ENCODE results near the gene LY6G6C.

LY6G6C gene

DNA sequence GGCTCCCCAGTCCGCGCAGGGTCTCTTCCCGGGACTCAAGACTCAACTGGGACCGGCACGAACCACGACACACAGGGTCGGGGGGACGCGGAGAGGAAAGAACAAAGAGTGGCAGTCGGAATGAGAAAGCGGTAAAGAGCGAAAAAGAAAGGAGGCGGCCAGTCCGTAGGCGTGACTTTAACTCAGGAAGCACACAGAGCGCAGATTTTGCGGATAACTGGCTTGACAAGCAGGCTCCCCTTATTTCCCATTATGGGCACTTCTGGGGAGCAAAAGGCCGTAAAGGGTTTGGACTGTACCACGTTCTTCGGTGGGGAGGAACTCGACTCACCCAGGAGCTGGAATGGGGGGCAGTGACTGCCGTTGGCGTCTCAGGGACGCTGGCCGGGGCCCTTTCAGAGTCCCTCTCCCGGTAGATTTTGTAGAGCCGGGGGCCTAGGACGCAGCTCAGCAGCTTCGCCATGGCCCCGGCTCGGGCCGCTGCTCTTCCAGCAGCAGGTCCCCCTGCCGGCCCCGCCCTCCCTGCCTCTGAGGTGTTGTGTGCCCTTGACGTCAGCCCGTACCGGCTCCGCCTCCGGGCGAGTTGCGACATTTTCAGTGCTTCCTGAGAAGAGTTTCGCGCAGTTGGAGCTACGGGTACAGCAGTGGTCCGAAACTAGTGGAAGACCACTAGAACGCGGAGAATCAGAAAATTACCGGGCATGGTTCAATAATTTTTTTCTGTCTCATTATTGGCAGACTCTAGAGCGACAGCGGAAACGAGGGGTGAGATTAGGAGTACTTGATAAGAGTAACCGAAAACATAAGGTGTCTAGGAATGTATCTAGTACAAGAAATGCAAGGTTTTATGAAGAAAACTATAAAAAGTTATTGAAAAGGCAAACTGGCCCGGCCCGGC is 18.5 kb downstream of the LY6G6C start, which contains the start of gene ABHD16A:
ABHD16A (minus strand) TSS at position 506 of the 898 bp plus-strand sequence; CDS start at position 463, 43 bp downstream.
- DNase-seq, result peak; percentile 97

DNA sequence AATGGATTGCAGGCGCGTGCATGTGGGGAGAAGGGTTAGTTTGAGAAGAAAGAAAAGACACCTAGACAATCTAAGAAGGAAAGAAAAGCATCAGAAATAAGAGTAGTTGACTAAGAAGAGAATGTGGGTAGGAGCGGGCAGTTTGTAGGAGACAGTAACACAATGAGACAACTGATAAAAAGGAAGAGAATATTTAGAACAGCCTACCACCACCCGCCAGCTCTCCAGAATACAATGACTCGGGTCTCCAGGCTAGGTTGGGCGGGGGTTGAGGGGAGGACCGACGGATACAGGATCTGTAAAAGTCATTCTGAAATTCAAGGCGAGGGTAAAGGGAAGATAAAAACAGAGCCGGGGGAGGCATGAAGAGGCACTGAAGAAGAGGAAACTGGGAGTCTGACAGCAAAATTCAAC is 19.1 kb downstream of the LY6G6C start:
- no peak for DNase-seq

DNA sequence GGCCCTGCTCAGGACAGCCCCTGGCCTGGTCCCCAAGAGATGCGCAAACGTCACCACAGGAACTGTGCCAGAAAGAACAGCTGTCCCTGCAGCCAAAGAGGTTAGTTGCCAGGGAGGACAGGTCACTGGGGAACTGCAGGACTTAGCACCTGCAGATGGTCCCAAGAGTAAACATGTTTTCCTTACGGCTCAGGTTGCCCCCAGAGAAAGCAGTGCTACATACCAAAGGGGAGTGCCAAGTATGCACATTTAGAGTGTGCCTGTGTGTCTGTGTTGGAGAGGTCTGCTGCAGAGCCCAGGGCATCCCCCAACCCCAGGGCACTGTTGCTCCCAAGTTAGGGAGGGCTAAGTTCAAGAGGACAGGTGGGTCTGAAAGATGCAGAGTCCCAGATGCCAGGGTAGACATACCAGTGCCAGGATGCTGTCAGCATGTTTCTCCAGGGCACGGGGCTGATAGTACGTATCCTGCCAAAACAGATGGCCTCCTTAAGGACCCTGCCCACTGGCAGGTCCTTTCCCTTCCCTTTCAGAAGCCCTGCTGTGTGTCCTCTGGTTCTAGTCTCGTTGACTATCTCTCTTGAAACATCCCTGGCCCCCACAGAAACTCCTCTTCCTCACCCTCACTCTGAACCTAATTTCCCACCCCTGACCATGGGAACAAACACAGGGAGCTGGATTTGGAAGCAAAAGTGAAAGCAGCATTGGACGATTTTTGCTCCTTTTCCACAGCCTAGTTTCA is 19.7 kb downstream of the LY6G6C start:
- DNase-seq, result peak; percentile 22

DNA sequence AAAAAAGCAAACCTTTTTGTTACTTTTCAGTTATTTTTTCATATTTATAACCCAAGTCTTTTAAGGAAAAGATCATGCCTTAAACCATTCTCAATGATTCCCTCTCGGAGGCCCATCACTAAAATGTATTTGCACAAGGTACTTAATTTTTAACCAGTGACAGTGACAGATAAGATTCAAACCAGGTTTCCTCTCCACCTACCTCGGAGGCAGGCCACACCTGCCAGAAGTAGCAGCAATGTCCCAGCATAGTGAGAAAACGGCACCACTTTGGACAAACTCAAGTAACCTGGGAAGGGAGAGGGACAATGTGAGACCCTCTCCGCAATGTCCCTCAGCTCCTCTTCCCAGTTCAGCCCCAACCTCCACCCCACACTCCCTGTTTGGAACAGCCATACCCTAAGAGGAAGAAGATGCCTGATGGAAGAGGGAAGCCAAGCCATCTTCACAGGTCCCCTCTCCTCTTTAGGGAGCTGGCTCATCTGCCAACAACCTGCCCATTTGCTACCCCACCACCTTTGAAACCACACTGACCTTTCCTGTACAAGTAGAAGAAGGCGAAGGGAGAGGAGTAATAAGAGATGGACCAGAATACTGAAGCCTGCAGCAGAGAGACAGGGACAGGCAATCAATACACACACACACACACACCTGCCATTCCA is 20.7 kb downstream of the LY6G6C start:
- no peak for DNase-seq

DNA sequence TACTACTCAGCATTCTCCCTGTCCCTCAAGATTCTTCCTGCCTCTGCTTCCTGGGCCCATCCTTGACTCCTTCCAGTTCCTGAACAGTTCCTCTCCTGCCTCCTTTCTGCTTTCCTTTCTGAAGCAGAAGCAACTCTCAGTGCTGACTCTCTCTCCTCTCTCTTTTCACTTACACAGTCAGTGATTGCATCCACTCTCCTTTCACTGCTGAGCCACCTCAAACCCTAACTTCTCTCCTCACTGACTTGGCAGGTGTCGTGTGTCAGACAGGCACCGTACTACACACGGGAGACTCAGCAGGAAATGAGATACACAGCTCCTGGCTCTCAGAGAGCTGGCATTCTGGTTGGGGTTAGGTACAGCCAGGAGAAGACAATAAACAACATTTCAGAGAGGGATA is 24.0 kb downstream of the LY6G6C start:
- no peak for DNase-seq

DNA sequence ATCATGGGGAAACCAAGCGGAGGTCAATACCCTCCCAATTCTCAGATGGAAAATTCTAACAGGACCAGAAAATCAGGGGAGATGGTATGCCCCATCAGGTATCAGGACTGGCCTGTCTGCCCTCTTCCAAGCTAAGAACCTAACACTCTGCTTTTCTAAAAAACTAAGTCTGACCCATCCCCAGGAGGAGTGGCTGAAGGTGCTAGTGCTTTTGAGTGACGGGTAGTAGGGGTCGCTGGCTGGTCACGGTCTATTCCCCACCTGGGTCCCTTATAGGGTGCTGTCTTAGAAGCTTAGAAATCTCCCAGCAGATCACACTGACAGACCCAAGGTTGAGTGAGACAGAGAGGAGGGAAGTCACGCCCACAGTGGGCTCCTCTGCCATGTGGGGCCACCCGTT is 28.0 kb downstream of the LY6G6C start:
- DNase-seq, result no peak

DNA sequence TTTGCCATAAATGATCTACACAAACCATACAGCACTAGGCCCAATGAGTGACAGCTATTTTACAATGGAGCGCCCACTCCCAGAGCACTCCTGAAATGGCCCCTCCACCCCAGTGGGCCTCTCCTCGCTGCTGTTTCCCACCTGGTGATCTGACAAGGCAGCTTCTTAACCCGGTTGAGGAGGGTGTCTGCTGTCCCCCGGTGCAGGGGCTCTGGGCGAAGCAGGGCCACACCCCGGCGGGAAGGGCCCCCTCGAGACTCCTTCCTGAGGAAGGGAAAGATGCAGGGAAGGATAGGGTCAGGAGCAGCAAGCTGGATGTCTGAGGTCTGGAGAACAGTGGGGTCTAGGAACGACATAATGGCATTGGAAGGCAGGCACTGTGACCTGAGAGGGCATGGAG is 28.7 kb downstream of the LY6G6C start:
- no peak for DNase-seq

DNA sequence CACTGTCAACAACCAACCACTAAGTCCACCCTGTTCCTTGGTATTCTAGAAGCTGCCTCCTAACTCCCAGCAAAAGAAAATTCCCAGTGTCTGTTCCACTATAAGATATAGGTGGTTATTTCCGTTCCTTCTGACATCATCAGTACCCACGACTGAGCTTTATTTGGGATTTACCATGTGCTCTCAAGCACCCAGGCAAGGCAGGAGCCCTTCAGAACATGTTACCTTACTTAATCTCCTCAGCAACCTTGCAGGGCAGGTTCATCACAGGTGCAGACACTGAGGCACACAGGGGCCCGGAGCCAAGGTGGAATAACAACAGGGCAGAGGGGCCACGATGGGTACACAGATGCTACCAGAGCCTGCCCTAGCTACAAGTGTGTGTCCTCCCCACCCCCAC is 29.2 kb downstream of the LY6G6C start:
- no peak for DNase-seq

DNA sequence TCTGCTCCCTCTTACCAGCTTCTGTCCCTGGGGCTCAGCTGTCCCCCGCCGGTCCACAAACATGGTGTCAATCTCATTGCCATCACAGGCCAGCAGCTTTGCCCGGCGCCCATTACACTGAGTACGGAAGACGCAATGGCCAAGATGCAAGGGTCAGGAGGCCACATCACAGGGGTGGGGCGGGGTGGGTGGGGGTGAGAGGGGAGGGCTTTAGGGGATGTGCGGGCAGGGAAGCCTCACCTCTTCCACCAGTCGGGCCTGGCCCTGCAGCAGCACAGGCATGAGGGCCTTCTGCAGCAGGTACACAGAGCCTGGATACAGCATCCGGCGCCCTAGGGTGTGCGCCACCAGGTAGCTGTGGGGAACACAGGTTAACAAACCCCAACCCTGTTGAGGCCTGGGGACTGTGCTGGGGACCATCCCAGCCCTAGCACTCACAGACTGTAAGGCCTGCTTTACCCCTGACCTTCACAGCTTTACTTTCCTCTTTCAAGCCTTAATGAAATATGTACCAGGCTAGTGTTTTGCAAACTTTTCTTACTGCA is 29.9 kb downstream of the LY6G6C start:
- DNase-seq, result no peak

DNA sequence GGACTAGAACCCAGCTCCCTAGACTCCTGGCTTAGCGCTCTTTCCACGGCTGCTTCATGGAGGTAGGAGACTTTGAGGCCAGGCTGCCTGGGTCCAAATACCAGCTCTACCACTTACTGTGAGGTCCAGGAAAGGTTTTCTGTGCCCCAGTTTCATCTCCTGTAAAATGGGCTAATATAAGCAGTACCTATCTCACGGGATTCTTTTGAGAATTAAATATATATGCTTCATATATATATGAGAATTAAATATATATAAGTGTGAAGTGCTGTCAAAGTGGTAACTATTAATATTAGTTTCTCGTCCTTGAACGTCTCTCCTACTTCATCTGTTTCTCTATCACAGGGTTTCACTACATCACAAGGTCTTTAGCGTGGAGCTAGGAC is 30.5 kb downstream of the LY6G6C start:
- no peak for DNase-seq

DNA sequence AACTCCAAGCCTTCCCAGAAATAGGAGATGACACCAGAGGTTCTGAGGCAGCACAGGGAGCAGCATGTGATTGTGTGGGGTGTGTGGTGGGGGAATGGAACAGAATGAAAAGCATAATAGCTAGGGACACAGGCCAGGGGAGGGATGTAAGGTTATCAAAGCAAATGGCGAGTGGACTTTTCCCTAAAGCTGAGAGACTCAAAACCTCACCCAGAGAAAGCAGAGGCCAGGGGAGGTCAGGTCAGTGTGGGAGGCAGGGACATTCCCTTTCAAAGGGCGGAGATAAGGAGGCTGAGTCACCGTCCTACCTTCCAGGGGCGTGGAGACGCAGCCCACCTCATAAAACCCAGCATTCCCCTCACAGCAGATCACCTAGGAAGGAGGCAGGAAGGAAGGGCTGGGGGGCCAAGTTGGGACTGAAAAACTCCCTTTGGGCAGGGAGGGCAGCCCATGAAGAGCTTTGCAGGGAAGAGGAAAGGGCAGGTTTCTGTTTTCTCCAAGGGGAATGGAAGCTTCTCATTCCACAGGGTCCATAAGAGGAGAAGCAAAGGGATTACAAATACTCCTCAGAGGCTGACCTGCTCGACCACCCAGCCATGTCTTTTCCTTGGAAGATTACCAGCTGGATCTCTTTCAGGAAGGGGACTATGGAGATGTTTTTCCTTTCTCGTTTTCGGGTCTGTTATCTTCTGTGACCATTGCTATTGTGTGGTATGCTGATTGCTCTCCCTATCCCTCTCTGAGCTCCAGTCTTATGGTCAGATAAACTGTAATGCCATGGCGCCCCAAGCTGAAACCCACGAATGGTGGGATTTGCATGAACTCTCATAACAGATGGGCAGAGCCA is 31.1 kb downstream of the LY6G6C start:
- no peak for DNase-seq

DNA sequence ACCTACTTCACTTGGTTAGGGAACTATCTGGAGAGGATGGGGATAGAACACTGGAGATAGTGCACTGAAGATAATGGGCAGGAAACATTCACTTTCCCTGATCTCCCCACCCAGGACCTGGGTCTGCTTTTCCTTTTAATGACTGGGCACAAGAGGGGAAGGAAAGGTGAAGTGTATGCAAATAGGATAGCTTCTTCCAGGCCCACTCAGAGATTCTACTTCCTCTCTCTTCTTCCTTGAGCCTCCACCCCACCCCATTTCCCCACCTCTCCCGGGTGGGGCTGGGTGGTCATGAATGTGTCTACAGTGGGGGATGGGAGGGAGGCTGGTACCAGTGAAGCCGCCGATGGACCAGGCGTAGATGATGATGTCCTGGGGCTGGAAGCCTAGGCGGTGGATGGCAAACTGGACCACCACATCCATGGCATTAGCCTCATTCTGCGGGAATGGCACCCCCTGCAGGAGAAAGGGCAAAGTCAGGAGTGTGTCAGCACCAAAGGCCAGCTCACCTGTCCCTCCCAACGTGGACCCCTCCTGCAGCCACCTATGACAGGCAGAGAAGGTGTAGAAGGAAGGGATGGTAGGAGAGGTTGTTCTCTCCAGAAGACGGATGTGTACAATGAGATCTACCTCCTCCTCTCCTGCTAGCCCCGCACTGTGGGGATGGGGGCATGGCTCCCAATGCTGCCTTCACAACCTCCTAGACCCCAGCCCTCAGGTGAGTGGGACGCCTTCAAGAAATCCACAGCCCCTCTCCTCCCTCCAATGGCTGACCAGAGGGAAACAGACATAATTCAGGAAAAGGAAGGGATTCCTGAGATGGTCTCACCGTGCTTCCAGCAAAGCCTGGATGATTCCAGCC is 32.1 kb downstream of the LY6G6C start:
- DNase-seq, result no peak

DNA sequence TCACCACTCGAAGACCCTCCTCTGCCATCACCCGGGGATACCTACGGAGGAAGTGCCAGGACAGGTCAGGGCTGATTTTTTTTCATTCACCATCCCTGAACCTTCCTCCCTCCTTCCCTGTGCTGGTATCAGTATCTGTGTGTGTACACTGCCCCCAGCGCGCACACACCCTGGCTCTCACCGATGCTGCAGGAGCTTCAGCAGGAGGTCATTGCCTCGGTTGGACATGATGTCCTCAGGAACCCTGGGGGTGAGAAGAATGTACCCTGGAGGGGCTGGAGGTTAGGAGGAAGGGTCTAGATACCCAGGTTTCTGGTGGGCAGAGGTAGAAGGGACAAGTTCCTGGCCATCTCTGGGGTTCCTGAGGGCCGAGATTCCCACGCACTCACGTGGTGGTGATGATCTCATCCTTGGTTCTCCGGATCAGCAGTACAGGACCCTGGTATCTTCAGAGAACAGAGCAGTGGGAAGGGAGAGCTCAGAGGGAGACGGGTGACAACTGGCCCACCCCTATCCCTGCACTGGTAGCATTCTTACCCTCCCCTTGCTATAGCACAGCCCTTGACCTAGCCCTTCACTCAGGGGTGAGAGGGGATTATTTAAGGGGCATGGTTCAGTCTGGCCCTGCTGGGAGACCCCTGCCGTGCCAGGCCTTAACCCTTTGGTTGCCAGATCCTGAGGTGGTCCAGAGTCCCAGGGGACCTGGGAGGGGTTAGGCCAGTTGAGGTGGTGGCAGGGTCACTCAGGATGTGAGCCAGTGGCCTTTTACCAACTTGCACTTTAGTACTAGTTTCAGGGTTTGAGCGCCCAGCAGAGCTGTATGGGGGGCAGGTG is 33.5 kb downstream of the LY6G6C start:
- no peak for DNase-seq

DNA sequence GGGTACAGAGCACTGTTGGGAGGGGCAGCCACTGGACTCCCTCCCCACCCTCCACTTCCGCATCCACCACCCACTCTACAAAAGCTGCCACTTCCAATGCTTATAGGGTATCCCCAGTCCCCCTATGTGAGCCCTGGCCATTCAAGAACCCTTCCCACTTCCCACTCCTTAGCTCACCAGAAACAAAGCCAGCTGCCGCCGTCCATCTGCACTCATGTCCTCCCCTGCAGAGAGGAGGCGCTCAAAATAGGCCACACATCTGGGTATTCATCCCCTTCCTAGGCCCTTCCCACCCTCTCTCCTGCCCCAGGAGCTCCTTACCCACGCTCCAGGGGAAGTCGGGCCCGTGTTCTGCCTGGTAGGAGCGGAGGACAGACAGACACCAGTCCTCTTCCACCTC is 34.2 kb downstream of the LY6G6C start:
- DNase-seq, result no peak

DNA sequence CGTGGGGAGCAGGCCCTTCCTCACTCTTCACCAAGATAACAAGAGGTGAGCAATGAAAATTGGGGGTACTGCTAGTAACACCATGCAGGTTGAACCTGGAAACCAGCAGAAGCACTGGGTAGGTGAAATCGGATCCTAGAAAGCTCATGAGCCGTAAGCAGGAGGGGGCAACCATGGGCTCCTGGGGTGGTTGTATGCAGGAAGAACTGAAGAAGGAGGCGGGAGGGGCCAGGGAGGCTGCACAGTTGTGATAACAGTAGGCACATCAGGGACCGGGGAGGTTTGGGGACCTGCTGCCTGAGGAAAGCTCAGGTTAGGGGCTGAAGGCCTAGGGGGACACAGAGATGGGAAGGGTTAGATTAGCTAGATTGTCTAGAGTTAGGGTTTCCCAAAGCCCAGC is 35.1 kb downstream of the LY6G6C start:
- DNase-seq, result no peak

DNA sequence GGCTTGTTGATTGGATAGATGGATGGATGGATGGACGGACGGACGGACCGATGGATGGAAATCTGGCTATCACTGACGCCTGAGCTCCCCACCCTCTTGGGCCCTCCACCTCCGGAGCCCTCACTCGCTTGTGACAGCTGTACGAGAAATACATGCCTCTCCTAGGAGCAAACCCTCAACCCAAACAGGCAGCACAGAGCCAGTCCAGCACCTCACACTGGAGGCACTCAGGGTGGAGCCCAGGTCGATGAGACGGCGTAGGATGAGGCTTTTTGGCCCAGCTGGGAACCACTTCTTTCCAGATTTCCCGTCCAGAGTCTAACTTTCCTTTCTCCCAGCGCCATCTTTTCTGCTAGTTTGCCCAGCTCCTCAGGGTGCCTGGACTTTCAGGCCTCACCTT is 38.0 kb downstream of the LY6G6C start:
- no peak for DNase-seq

DNA sequence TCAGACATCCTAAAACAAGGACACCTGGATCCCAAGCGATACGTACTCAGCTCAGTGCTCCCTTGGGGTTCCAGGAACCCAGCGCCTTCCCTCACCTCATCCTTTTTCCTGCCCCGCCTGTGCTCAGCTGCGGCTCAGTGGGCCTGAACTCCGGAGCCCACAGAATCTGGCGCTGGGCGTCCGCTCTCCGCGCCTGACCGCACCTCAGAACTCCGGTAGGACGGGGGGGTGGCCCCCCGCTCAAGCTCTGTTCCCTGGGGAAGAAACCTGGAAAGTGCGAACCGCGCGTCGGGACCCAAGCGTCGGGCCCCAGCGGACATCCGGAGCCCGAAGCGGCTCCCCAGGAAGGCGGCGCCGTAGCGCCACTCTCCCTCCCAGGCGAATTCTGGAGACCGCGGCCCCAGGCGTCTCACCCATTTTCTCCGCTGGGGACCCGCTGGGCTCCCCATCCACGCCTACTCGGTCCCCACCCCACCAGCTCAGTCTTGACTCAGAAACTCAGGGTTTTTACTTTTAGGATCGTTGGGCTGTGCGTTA is 40.3 kb downstream of the LY6G6C start:
- no peak for DNase-seq

DNA sequence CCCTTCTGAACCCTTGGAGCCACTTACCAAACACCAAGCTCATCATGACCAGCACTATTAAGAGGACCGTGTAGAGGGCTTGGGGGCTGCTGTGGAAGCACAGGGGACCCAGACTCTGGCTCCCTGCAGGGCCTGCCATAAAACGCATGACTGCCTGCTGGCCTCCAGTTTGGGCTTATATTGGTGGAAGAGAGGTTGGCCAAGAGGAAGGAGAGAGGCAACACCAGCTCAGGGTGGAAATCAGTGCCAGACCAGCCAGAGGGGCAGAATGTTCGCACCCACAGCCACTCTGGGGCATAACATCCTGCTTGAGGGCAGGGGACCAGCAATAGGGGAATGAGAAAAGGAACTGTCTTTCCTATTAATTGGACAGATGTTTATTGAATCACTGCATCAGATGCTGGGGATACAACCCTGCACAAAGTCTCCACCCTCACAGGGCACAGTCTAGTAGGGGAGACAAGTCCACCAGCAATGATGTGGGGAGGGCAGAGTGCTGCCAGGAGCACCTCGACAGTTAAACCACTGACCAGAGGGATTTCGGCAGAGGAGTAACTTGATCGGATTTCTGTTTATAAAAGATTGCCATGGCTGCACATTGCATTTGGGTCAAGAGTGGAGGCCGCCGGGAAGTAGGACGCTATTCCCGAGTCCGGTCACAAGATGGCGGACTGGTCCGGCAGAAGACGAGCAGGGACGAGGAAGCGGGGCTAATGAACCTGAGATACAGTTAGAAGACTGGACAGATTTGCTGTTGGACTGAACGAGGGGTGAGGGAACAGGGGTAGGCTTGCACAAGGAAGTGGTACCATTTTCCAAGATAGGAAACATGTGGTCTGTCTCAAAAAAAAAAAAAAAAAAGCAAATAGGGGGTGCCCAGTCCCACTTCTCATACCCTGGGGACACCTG is 41.1 kb downstream of the LY6G6C start, which contains the start of gene LY6G5C:
LY6G5C (minus strand) TSS at position 842 of the 909 bp plus-strand sequence; CDS start at position 148, 694 bp downstream.
- DNase-seq, result peak; percentile 64

DNA sequence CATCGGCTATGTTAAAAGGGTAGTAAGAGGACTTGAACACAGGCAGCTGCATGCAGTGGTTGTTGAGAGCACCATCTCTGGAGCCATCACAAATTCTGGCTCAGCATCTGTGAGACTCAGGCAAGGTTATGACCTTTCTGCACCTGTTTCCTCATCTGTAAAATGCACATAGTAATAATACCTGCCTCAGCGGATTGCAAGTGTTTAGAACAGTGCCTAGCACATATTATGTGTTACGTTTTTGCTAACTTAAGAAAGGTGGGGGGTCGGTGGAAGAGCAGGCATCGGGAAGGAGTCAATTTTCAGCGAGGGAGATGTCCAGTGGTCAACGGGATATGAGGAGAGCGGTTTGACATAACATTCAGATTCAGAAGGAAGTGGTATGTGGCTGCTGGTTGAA is 43.6 kb downstream of the LY6G6C start:
- DNase-seq, result no peak

Measured in NCI-H1105 (cell line).